ENCODE results near the gene C10orf88.
A peak's percentile ranks its signal among the peaks of the same experiment; 100 is the strongest.

The C10orf88 gene, protein sequence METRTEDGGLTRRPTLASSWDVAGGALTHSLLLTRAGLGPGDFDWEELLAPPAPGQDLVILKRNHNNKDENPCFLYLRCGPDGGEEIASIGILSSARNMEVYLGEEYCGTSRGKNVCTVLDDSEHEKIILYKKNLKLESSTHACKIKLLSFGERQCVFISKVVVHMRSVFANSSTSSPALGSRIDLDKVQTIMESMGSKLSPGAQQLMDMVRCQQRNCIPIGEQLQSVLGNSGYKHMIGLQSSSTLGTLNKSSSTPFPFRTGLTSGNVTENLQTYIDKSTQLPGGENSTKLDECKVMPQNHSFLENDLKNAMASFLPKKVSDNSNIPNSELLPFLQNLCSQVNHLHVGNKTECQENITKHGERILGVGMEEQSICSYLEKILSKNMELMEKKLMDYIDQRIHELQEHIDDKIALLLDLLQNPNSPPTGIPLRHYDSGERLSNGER

DNA sequence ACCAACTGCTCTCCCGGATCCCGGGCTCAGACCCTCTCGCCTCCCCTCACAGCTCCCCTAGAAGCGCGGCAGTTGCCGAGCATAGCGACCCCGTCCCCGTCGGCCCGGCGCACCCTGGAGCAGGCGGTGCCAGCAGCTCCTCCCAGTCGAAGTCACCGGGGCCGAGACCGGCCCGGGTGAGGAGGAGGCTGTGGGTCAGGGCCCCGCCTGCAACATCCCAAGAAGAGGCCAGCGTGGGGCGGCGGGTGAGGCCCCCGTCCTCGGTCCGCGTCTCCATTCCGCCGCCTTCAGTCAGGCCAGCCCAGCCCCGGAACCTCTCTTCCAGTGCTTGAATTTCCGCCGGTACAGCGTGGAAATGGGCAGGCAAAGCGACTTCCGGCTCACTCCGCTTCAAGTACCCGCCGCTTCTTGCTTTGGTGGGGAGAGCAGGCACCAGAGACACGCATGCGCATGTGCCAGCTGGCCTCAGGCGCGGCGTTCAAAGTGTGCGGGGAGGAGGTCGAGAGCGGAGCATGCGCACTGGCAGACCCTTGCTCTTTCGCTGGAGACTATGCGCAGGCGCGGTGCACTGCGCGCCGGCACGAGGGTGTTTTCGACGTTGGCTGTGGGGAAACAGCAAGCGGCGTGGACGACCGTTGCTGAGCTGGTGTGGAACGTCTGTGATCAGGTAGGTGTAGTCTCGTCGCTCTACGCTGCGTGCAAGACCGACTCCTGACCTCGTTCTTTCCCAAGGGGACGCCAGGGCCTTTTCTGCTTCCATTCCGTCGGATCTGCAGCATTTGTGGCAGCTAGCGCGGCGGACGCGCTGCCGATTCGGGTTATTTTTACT lies at the start of gene C10orf88:
Gene C10orf88 (minus strand): TSS at position 326 of the 829 bp plus-strand sequence. CDS start 49 bp downstream, at position 277.
- DNase-seq (ENCODE audit: low read depth): peak; percentile 91

DNA sequence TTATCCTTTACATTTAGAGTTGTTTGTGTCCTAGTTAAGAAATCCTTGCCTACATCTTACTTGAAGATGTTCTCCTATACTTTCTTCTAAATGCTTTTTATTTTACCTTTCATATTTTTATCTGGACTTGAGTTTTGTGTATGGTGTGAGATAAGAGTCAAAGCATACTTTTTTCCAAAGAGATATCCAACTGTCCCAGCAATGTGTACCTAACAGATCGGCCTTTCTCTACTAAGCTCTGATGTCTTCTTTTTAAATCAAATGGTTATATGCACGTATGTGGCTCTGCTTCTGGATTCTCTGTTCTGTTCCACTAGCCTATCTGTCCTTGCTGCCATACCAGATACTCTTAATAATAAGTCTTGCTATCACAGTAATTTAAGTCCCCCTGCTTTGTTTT lies 47.3 kb upstream of the C10orf88 start:
- no peak for DNase-seq (ENCODE audit: low read depth)

DNA sequence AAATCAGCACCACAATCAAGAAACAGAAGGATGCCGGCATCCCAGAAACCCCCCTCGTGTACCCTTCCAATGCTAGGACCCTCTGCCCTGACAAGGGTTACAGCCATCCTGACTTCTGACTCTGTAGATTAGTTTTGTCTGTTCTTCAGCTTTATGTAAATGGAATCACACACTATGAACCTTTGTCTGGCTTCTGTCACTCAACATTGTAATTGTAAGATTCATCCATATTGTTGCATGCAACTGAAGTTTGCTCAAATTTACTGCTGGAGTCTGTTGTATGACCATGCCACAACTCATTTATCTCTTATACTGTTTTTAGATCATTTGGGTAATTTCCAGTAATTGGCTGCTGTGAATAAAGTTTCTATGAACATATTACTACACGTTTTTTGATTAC lies 46.1 kb upstream of the C10orf88 start:
- no peak for DNase-seq (ENCODE audit: low read depth)

DNA sequence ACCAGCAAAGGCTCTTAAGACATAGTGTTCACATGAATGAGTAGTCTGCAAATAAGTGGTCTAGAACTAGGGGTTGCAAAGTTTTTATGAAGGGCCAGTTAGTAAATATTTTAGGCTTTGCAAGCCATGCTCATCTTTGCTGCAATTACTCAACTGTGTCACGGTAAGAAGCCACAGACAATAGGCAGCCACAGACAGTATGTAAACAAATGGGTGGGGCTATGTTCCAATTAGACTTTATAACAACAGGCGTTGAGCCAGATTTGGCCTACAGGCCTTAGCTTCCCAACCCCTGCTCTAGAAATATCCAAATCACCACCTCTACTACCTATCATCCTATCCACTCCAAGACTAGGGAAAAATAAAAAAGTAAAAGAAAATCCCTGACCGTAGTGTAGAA lies 45.3 kb upstream of the C10orf88 start:
- no peak for DNase-seq (ENCODE audit: low read depth)

DNA sequence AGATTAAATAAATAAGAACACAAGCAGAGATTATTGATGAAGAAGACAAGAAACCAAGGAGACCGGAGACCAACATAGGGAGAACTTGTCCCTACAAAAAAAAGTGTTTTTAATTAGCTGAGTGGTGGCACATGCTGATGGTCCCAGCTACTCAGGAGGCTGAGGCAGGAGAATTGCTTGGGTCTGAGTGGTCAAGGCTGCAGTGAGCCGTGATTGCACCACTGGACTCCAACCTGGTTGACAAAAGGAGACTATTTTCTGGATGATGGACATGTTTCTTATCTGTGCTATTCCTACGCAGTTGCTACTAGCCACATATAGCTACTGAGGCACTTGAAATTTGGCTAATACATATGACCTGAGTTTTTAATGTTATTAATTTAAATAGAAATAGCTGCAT lies 44.9 kb upstream of the C10orf88 start:
- no peak for DNase-seq (ENCODE audit: low read depth)

DNA sequence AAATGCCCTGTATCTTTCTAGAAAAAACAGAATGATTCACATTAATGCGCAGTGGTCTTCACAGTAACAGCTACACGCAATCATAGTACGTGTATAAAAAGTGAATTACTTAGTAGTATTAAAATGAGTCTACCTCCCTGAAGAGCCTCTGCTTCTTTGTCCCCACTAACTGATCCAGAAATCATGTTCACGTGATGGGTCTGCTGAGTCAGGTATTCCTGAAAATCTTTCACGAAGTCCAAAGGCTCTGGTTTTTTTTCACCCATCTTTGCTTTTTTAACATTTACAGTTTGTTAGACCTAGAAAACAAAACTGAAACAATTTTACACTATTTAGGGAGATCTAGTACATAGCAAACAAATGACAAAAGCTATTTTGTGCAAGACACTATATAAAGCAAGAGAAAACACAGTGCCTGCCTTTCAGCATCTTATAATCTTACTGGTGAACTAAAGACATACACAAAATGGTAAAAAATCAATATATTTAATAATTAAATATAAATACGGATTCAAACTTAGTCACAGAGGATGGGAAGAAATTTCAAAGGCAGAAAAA lies 44.4 kb upstream of the C10orf88 start:
- DNase-seq (ENCODE audit: low read depth): no peak

DNA sequence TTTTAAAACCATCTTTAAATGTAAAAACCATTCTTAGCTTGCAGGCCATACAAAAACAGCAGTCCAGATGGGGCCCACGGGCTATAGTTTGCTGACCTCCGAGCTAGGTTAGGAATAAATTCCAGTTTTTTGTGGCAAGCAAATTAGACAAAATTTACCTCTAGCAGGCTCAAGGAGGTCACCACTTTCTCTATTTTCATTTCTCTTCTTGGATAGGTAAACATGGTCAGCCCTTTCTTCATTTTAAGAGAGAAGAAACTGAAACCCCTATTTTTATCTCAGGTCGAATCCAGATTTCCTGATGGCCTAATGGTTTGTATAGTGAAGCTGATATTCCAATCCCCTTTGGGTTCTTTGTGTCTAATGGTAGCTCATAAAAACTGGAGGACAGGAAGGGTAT lies 43.8 kb upstream of the C10orf88 start:
- no peak for DNase-seq (ENCODE audit: low read depth)

DNA sequence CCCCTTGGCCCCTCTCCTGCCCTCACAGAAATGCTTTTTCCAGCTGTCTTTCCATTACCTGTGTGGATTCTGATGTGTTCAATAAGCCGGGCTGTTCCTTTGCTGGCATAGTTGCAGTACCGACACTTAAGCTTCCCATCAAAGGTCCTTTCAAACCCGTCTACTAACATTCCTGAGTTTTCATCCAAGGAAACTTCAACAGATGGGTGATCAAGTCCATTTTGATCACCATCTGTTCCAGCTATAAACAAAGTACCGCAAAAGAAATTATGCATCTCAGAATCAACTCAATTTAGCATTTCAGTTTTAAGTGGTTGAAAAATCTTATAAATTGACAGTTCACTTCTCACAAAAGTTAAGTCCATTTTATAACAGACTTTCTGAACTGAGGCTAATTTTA lies 41.9 kb upstream of the C10orf88 start:
- DNase-seq (ENCODE audit: low read depth): no peak

DNA sequence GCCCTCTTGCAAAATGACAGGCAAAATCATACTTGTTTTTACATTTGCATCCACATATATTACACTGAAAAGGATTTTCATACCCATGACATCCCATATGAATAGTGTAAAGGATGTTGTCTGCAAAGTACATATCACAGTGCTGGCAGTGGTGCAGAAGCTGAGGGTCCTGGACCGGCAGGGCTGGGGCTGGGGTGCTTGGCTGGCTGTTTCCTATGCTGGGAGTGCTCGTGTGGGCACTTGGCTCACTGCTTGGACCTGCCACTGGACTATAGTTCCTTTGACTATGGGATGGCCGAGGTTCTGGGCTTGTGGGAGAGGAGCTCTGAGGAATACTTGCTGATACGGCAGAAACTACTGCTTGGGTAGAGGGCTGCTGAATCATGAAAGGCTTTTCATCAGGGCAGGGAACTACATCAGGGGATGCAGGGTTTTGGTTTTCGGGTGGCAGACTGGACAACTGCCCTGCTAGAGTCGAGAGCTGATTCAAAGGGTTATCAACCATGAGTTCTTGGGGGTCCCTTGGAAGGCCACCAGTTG lies 39.8 kb upstream of the C10orf88 start:
- no peak for DNase-seq (ENCODE audit: low read depth)

DNA sequence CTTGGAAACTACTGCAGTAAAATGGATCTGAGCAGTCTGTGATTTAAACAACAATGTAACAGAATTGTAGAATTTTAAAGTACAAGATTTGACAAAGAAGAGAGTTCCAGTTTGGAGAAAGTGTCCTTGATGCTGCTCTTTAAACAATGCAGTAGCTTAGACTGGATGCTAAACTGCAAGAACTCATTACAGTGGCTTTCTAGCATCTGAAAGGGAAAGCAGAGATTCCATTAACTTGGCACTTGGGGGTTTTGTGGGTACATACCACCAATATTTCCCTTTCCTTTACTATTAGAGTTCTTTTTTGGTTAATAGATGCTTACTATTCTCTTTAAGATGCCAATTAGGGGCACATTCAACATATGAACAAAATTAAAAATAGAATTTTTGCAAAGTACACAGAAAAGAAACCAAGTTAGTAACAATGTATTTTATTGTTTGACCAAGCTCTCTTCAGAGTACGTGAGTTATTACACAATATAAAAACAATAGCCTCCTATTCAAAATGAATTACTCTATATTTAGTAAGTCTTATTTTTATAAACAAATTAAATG lies 38.1 kb upstream of the C10orf88 start:
- DNase-seq (ENCODE audit: low read depth): no peak

DNA sequence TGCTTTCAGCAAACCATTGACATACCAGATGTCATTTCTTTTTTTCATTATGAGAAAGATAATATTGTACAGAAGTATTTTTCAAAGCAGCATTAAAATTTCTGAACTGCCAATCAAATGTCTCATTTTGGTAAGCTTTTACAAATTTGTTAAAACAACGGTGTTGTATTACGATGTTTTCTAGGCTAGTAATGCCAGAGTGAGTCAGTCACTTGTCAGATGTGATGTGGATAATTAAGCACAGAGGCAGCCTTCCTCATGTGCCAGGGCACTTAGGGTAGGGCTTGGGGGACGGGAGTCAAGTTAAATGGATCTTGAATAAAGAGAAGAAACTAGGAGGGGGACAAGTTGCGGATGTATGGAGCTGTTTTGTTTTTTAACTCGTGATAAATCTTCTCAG lies 36.3 kb upstream of the C10orf88 start:
- no peak for DNase-seq (ENCODE audit: low read depth)

DNA sequence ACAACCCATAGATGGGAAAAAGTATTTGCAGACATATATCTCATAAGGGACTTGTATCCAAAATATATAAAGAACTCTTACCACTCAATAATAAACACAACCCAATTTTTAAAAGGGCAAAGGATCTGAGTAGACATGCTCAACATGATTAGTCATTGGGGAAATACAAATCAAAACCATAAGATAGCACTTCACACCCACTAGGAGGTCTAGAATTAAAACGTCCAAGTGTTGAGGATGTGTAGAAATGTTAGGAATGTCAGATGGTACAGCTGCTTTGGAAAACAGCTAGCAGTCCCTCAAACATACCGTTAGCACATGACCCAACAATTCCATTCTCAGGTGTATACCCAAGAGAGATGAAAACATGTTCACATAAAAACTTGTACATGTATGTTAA lies 34.5 kb upstream of the C10orf88 start:
- no peak for DNase-seq (ENCODE audit: low read depth)

DNA sequence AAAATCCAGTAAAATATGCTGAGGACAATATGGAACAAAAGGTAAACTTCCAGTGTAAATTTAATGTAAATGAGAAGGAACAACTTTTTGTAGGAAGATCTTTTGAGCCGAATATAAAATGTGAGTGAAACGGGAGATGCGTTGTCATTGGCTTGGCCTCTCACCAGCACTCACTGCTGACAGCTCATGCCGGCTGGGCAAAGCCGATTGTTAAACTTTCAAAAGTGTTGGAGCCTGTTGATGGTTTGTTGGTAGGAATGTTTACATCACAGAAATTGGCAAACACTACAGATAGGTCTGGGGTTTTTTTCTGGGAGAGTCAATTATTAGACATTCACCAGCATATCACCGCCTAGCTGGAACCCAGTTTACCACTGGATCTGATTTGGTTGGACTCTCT lies 32.3 kb upstream of the C10orf88 start:
- DNase-seq (ENCODE audit: low read depth): no peak

DNA sequence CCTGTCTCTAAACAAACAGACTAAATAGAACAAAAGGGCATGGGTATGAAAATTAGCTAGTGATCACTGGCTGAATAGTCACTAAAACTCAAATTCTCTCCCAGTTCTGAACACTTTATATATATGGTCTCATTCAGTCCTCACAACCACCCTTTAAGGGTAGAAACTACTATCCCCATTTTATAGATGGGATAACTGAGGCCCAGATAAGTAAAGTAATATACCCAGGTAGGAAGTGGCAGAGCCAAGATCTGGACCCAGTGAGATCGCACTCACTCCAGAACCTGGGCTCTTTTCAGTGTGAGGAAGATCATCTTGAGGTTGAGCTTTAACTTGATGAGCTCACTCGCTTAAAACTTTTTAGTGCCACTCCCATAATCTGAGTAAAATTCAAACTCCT lies 30.7 kb upstream of the C10orf88 start:
- no peak for DNase-seq (ENCODE audit: low read depth)

DNA sequence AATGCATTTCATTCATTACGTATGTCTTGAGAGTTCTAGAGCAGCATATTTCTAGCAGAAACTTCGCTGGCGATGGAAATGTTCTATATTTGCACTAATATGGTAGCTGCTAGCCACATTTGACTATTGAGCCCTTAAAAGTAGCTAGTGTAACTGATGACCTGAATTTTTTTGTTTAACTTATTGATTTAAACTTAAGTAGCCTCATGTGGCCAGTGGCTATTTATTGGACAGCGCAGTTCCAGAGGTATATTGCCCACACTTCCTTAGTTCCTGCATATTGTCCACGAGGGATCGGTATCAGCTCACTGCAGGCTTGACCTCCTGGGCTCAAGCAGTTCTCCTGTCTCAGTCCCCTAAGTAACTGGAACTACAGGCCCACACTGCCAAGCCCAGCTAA lies 29.9 kb upstream of the C10orf88 start:
- no peak for DNase-seq (ENCODE audit: low read depth)

DNA sequence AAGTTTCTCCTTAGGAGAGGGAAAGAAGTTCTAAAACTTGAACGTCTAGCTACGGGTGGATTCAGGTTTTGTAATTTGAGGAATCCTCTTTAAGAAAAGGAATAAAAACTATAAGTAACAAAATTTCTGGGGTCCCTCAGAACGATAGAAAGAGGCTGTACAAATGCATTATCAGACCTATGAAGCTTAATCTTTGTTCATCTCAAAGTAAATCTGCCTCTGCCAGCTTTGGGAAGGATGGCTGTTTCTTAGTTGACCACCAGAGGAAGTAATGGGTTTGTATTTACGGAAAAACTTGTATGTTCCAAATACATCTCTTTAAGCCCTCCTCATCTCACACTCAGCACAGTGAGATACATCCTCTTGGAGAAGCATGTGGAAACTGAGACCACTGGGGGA lies 27.0 kb upstream of the C10orf88 start:
- DNase-seq (ENCODE audit: low read depth): no peak

DNA sequence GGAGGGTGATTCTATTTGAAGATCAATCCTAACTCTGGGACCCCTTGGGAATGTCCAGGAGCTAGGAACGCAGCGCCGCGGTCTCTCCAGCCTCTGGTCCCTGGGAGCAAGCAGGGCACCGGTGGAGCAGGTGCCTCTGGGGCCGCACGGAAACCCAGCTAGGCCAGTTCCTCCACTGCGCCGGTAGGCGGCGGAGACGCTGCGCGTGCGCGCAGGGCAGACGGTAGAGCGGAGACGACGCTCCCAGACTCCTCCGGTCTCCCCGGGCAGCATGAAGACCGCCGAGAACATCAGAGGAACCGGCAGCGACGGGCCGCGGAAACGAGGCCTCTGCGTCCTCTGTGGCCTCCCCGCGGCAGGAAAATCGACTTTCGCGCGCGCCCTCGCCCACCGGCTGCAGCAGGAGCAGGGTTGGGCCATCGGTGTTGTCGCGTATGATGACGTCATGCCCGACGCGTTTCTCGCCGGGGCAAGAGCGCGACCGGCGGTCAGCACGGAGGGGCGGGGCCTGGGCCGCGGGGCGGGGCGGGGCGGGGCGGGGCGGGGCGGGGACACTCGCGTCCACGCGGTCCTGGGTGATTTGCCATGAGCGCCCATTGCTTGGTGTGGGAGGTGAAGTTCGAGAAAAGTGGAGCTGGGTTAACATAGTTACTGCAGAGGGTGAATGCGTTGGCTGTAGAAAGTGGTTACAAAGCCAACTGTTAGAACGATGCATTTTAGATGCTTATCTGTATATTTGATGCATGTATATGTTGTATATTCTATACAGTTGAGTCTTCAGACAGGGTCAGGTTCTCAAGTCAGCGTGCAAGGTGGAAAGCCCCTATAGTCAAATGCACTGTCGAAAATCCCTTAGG lies 26.4 kb upstream of the C10orf88 start, which contains the start of gene PSTK:
Gene PSTK (plus strand): TSS at position 193 of the 857 bp plus-strand sequence. CDS start 79 bp downstream, at position 272.
- peak; percentile 77 for DNase-seq (ENCODE audit: low read depth)

DNA sequence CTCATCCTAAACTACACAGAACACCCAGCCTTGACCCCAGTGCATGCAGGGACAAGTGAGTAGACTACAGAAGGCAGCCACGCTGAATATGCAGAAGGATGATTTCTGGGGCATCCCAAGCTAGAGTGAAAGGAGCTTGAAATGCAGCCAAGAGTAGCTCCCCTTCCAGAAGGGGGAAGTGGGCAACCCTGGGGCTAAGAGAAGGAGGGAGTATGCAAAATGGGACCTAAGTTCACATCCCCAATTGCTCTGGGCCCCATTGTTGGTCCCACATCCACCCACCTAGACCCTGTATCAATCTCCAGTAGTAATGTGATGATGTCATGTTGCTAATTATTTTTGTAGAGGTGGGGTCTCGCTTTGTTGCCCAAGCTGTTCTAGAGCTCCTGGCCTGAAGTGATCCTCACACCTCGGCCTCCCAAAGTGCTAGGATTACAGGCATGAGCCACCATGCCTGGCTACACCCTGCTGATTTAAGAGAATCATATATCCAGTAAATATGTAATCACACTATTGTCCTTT lies 20.6 kb upstream of the C10orf88 start:
- DNase-seq (ENCODE audit: low read depth): no peak

DNA sequence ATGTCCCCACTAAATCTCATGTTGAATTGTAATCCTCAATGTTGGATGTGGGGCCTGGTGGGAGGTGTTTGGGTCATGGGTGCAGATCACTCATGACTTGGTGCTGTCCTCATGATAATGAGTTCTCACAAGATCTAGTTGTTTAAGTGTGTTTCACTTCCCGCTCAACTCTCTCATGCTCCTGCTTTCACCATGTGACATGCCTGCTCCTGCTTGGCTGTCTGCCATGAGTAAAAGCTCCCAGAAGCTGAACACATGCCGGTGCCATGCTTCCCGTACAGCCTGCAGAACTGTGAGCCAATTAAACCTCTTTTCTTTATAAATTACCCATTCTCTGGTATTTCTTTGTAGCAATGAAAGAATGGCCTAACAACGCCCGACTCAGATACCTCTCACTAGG lies 20.0 kb upstream of the C10orf88 start:
- no peak for DNase-seq (ENCODE audit: low read depth)

DNA sequence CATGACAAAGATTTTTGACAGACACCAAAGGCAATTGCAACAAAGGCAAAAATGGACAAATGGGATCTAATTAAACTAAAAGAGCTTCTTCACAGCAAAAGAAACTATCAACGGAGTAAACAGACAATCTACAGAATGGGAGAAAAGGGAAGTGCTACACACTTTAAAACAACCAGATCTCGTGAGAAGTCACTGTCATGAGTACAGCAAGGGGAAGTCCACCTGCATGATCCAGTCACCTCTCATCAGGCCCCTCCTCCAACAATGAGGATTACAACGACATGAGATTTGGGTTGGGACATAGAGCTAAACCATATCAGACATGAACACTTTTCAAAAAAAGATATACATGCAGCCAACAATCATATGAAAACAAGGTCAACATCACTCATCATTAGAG lies 14.7 kb upstream of the C10orf88 start:
- no peak for DNase-seq (ENCODE audit: low read depth)

DNA sequence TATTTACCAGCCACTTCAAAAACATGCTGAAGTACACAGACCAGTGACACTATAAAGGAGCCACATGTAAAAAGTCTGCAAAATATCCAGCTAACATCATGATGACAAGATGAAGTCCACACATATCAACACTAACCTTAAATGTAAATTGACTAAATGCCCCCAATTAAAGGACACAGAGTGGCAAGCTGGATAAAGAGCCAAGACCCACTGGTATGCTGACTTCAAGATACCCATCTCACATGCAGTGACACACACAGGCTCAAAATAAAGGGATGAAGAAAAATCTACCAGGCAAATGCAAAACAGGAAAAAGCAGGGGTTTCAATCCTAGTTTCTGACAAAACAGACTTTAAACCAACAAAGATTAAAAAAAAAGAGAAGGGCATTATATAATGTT lies 12.9 kb upstream of the C10orf88 start:
- DNase-seq (ENCODE audit: low read depth): no peak
